ENCODE measurements around the gene HDAC10.
A peak's percentile ranks its signal among the peaks of the same experiment; 100 is the strongest.

DNA sequence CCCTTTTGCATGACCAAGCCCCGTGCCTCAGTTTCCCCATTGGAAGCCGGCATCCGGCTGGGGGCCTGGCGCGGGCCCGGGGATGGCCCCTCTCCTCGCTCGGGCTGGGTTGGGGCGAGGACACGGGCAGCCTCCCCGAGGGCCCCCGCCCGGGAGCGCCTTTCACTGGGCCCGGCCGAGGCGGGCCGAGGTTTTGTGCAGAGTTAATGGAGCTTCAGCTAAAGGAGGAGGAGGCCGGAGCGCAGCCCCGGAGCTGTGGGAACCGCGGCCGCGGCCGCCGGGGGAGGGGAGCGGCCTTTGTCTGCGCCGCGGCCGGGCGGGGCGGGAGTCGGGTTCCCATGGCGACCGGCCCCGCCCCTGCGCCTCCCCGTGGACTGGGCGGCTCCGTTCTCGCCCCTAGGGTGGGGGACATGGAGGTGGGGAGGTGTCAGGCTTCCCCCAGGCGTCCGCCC is 20.5 kb upstream of the HDAC10 start:
- no peak for TF ChIP-seq CTCF (IDR thresholded peaks at IDR 0.05)
- peak in 1 of 4 donors; percentile 8 for TF ChIP-seq POLR2AphosphoS5 (IDR thresholded peaks at IDR 0.05)
- TF ChIP-seq POLR2A (IDR thresholded peaks at IDR 0.05), result no peak
